GM21423 (cell line): ENCODE results near the gene SCGB3A1.

ENCODE experiments used
- ATAC-seq: cut with Tn5 transposase; IDR thresholded peaks from one replicate; pipeline ENCODE4 v1.9.1; 2021; ENCODE audit warnings: mild to moderate bottlenecking, moderate library complexity; ENCODE audit not compliant: unreplicated experiment

The SCGB3A1 gene

GRCh38 chr5:180625791-180626660, 34.7 kb upstream of the SCGB3A1 start:
- no peak for ATAC-seq

GRCh38 chr5:180625125-180625790, 34.0 kb upstream of the SCGB3A1 start:
- no peak for ATAC-seq

- no peak for ATAC-seq
Observed at GRCh38 chr5:180624587-180624986, 33.3 kb upstream of the SCGB3A1 start.

GRCh38 chr5:180623844-180624243, 32.5 kb upstream of the SCGB3A1 start:
- no peak for ATAC-seq

- no peak for ATAC-seq
Observed at GRCh38 chr5:180623411-180623834, 32.1 kb upstream of the SCGB3A1 start.

GRCh38 chr5:180622910-180623309, 31.6 kb upstream of the SCGB3A1 start:
- no peak for ATAC-seq

- ATAC-seq, result no peak
Observed at GRCh38 chr5:180621311-180621710, 30.0 kb upstream of the SCGB3A1 start.

GRCh38 chr5:180620014-180620413, 28.7 kb upstream of the SCGB3A1 start:
- ATAC-seq, result no peak

- ATAC-seq, result no peak
Observed at GRCh38 chr5:180619563-180619915, 28.2 kb upstream of the SCGB3A1 start.

GRCh38 chr5:180618829-180619562, 27.7 kb upstream of the SCGB3A1 start:
- ATAC-seq, result no peak

- no peak for ATAC-seq
Observed at GRCh38 chr5:180618487-180618828, 27.2 kb upstream of the SCGB3A1 start.

- ATAC-seq, result no peak
Observed at GRCh38 chr5:180613814-180614188, 22.5 kb upstream of the SCGB3A1 start.

GRCh38 chr5:180613188-180613813, 22.0 kb upstream of the SCGB3A1 start:
- ATAC-seq, result no peak

- ATAC-seq, result no peak
Observed at GRCh38 chr5:180612683-180613082, 21.4 kb upstream of the SCGB3A1 start.

- no peak for ATAC-seq
Observed at GRCh38 chr5:180611140-180611850, 20.0 kb upstream of the SCGB3A1 start.

GRCh38 chr5:180609817-180610550, 18.7 kb upstream of the SCGB3A1 start:
- no peak for ATAC-seq

GRCh38 chr5:180609386-180609785, 18.1 kb upstream of the SCGB3A1 start:
- no peak for ATAC-seq

GRCh38 chr5:180608572-180609310, 17.4 kb upstream of the SCGB3A1 start:
- no peak for ATAC-seq

- ATAC-seq, result no peak
Observed at GRCh38 chr5:180607861-180608571, 16.7 kb upstream of the SCGB3A1 start.
